CD14-positive monocyte (primary cell): ENCODE results near the gene SNX8. TPM values are rescaled to one million over a fixed set of nuclear protein-coding genes. Genes with fewer than 3 reads are reported as not detected.

Experiments used
- DNase-seq, 3 donors: peaks; one replicate each; pipeline ENCODE4 v3.0.0-alpha.2; 2011 to 2022
- H2AFZ ChIP-seq: 2 replicates; pipeline ENCODE4 v1.6.0; 2012; ENCODE audit warnings: mild to moderate bottlenecking, low read depth, low read length, inconsistent platforms; ENCODE audit not compliant: insufficient read depth, poor library complexity, severe bottlenecking
- H3K27ac ChIP-seq, 2 donors: 1 replicate in 1 of 2; 2 replicates in 1 of 2; pipeline ENCODE4 v1.5.1; 2012 to 2013; ENCODE audit warnings: low read length in 2 of 2, control low read depth in 1 of 2, inconsistent platforms in 1 of 2, low read depth in 1 of 2, mild to moderate bottlenecking in 1 of 2
- H3K27me3 ChIP-seq, 2 donors: one replicate each; pipeline versions ENCODE4 v1.6.0 to v1.6.1; 2011 to 2013; ENCODE audit warnings: low read length in 2 of 2; ENCODE audit not compliant: control insufficient read depth in 2 of 2, insufficient read depth in 2 of 2
- H3K36me3 ChIP-seq, 2 donors: replicated peaks in 1 of 2; 1 replicate in 1 of 2; 2 replicates in 1 of 2; pipeline versions ENCODE4 v1.5.1 to v1.6.1; 2012 to 2013; ENCODE audit warnings: low read length in 2 of 2, control low read depth in 1 of 2, inconsistent platforms in 1 of 2, mild to moderate bottlenecking in 1 of 2; ENCODE audit not compliant: insufficient read depth in 2 of 2, control insufficient read depth in 1 of 2
- H3K4me1 ChIP-seq, 2 donors: 1 replicate in 1 of 2; 2 replicates in 1 of 2; pipeline versions ENCODE4 v1.5.1 to v1.6.1; 2012 to 2013; ENCODE audit warnings: low read length in 2 of 2, control low read depth in 1 of 2, inconsistent platforms in 1 of 2, mild to moderate bottlenecking in 1 of 2, moderate library complexity in 1 of 2; ENCODE audit not compliant: insufficient read depth in 2 of 2, control insufficient read depth in 1 of 2
- H3K4me2 ChIP-seq: replicated peaks from 2 replicates; pipeline ENCODE3; 2012; ENCODE audit warnings: low read length, moderate library complexity, mild to moderate bottlenecking; ENCODE audit not compliant: poor library complexity, severe bottlenecking; ENCODE audit errors: extremely low read depth
- H3K4me3 ChIP-seq, 3 experiments: fragments of 200-600 bp in 1 of 3; sonication (generic) in 1 of 3; replicated peaks in 1 of 3; 1 replicate in 2 of 3; 2 replicates in 1 of 3; pipeline ENCODE4 v1.5.1; 2011 to 2013; ENCODE audit warnings: low read length in 3 of 3, mild to moderate bottlenecking in 3 of 3, control low read depth in 2 of 3, low read depth in 2 of 3, inconsistent platforms in 1 of 3, moderate library complexity in 1 of 3
- H3K79me2 ChIP-seq: 2 replicates; pipeline ENCODE4 v1.6.0; 2012; ENCODE audit warnings: mild to moderate bottlenecking, control low read depth, inconsistent platforms, low read length, moderate library complexity; ENCODE audit not compliant: insufficient read depth
- H3K9ac ChIP-seq: 2 replicates; pipeline ENCODE4 v1.6.0; 2017; ENCODE audit warnings: low read length, mild to moderate bottlenecking; ENCODE audit not compliant: insufficient read depth, poor library complexity, severe bottlenecking
- H3K9me3 ChIP-seq, 2 donors: replicated peaks in 1 of 2; 1 replicate in 1 of 2; 2 replicates in 1 of 2; pipeline versions ENCODE4 v1.5.1 to v1.6.1; 2012 to 2013; ENCODE audit warnings: low read length in 2 of 2, control low read depth in 1 of 2; ENCODE audit not compliant: control insufficient read depth in 1 of 2, insufficient read depth in 1 of 2
- H4K20me1 ChIP-seq: 2 replicates; pipeline ENCODE4 v1.6.0; 2012; ENCODE audit warnings: mild to moderate bottlenecking, low read length, control low read depth, moderate library complexity; ENCODE audit not compliant: insufficient read depth
- H3K27ac Mint-ChIP-seq, 7 donors: one replicate each; pipeline ENCODE4 v1.8.0; 2020; ENCODE audit warnings: mild to moderate bottlenecking in 7 of 7, mixed read lengths in 7 of 7, moderate library complexity in 6 of 7, inconsistent platforms in 2 of 7
- H3K27me3 Mint-ChIP-seq, 3 donors: one replicate each; pipeline ENCODE4 v1.8.0; 2021 to 2022; ENCODE audit warnings: low read depth in 3 of 3, mild to moderate bottlenecking in 3 of 3, mixed read lengths in 3 of 3, moderate library complexity in 3 of 3, inconsistent platforms in 1 of 3
- H3K36me3 Mint-ChIP-seq, 2 donors: one replicate each; pipeline ENCODE4 v1.8.0; 2020; ENCODE audit warnings: mixed read lengths in 2 of 2, inconsistent platforms in 1 of 2, mild to moderate bottlenecking in 1 of 2
- H3K4me1 Mint-ChIP-seq: one replicate; pipeline ENCODE4 v1.8.0; 2020; ENCODE audit warnings: mild to moderate bottlenecking, mixed read lengths
- H3K4me3 Mint-ChIP-seq, 2 donors: one replicate each; pipeline ENCODE4 v1.8.0; 2020; ENCODE audit warnings: mild to moderate bottlenecking in 2 of 2, mixed read lengths in 2 of 2, moderate library complexity in 1 of 2
- H3K9me3 Mint-ChIP-seq, 7 donors: one replicate each; pipeline ENCODE4 v1.8.0; 2020 to 2022; ENCODE audit warnings: mixed read lengths in 7 of 7, mild to moderate bottlenecking in 6 of 7, moderate library complexity in 6 of 7, inconsistent platforms in 2 of 7
- WGBS: methylation state at CpG from one replicate; pipeline ENCODE4 v1.1.5; 2013; ENCODE audit warnings: missing lambda C conversion rate; ENCODE audit not compliant: insufficient coverage; 5-methylcytosine and 5-hydroxymethylcytosine counted together
- intact Hi-C, 2 donors: fragments of 100-400 bp; cut with micrococcal nuclease; formaldehyde crosslinking; loops; one replicate each; pipeline versions ENCODE4 v1.15.0 to v1.15.1; 2023
- polyA plus RNA-seq, 3 donors: library from polyadenylated mRNA; depleted of rRNA in 1 of 3; unstranded in 2 of 3; stranded (reverse) in 1 of 3; fragments of 300-500 nt in 2 of 3; fragments of >200 nt in 1 of 3; fragmentation: Illumina TruSeq in 2 of 3; gene quantifications; 1 replicate in 2 of 3; 2 replicates in 1 of 3; pipeline ENCODE4 v1.2.3, GENCODE V29; 2012 to 2021
- TF ChIP-seq, protein P1 (sequence below): fragments of 200-600 bp; IDR thresholded peaks from one replicate; pipeline ENCODE4 v1.8.0; 2022; ENCODE audit warnings: antibody characterized with exemption, mild to moderate bottlenecking

Gene SNX8
- polyA plus RNA-seq, 3 donors: 15.4 to 43.7 (median 41.9) TPM

DNA sequence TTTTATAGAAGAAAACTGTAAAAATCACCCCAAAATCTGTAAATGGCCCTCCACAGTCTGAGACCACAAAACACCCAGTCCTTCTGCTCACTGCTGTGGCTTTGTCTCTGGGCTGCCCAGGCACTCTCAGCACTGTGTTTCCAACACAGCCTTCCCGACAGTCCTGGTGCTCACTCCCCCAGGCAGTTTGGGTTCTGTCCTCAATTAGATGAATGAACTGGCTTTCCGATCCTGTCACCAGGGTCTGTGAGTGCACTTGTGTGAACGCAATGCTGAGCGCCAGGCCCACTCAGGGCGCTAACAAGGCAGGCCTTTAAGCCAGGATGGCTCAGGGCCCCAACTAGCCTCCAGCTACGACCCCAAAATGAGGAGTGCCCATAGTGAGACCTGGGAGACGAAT, 84.8 kb downstream of the SNX8 start:
- H3K27me3 Mint-ChIP-seq: no peaks in the 10 kb centered on the region
- H3K36me3 ChIP-seq: peaks cover 49 to 64% of the 10 kb centered on the region in 2 donors
- no peaks in the 10 kb centered on the region for H3K9me3 ChIP-seq
- H3K36me3 Mint-ChIP-seq: peaks cover 52 to 61% of the 10 kb centered on the region in 2 donors
- peaks cover 29% of the 10 kb centered on the region for H3K4me1 Mint-ChIP-seq
- no peak for DNase-seq
- no peak overlapping the region for H3K27ac ChIP-seq
- peaks cover 23% of the 10 kb centered on the region for H4K20me1 ChIP-seq
- H3K4me1 ChIP-seq: peaks cover 13 to 24% of the 10 kb centered on the region in 2 donors
- peak overlapping the region in 1 of 7 donors; percentile 67 for H3K27ac Mint-ChIP-seq
- no peak overlapping the region for H3K4me3 Mint-ChIP-seq
- peaks cover 45% of the 10 kb centered on the region for H3K79me2 ChIP-seq
- WGBS: 97% methylated on average over 6 of the region's 7 CpGs
- no peaks in the 10 kb centered on the region for H3K27me3 ChIP-seq
- TF ChIP-seq, protein P1, sequence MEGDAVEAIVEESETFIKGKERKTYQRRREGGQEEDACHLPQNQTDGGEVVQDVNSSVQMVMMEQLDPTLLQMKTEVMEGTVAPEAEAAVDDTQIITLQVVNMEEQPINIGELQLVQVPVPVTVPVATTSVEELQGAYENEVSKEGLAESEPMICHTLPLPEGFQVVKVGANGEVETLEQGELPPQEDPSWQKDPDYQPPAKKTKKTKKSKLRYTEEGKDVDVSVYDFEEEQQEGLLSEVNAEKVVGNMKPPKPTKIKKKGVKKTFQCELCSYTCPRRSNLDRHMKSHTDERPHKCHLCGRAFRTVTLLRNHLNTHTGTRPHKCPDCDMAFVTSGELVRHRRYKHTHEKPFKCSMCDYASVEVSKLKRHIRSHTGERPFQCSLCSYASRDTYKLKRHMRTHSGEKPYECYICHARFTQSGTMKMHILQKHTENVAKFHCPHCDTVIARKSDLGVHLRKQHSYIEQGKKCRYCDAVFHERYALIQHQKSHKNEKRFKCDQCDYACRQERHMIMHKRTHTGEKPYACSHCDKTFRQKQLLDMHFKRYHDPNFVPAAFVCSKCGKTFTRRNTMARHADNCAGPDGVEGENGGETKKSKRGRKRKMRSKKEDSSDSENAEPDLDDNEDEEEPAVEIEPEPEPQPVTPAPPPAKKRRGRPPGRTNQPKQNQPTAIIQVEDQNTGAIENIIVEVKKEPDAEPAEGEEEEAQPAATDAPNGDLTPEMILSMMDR: no peak
- H3K4me2 ChIP-seq: no peak overlapping the region
- H2AFZ ChIP-seq: no peak overlapping the region
- intact Hi-C loops: no loop called here
- H3K9ac ChIP-seq: no peak overlapping the region
- H3K4me3 ChIP-seq: no peak overlapping the region
- H3K9me3 Mint-ChIP-seq: peaks cover 0 to 2% (median 0%) of the 10 kb centered on the region in 7 donors

DNA sequence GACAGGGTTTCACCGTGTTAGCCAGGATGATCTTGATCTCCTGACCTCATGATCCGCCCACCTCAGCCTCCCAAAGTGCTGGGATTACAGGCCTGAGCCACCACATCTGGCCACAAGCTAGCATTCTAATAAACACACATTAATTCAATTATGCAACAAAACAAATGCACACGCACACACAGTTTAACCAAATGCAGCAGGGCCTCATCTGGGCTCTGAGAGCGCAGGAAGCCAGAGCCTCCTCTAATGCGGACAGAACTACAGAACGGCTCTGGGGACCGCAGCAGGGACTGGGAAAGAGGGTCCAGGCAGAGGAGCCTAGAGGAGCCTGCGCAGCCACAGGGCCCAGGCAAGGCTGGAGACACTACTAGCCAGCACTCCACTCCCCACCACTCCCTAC, 85.3 kb downstream of the SNX8 start:
- Histone ChIP-seq H3K4me3 (no peak overlapping the region), H3K4me2 (no peak overlapping the region), H2AFZ (no peak overlapping the region), H3K27ac (no peak overlapping the region), H3K27me3 (no peaks in the 10 kb centered on the region), H3K9me3 (no peaks in the 10 kb centered on the region), H3K9ac (no peak overlapping the region), H3K4me1 (peaks cover 13 to 24% of the 10 kb centered on the region in 2 donors), H3K79me2 (peaks cover 45% of the 10 kb centered on the region), H4K20me1 (peaks cover 23% of the 10 kb centered on the region), H3K36me3 (peaks cover 50 to 64% of the 10 kb centered on the region in 2 donors)
- H3K27me3 Mint-ChIP-seq: no peaks in the 10 kb centered on the region
- H3K36me3 Mint-ChIP-seq: peaks cover 54 to 63% of the 10 kb centered on the region in 2 donors
- no peak overlapping the region for H3K4me3 Mint-ChIP-seq
- TF ChIP-seq, protein P1: no peak
- WGBS: 100% methylated on average over 6 of the region's 8 CpGs
- H3K27ac Mint-ChIP-seq: peak overlapping the region in 1 of 7 donors; percentile 24
- no peak for DNase-seq
- intact Hi-C loops: no loop called here
- H3K9me3 Mint-ChIP-seq: peaks cover 0 to 2% (median 0%) of the 10 kb centered on the region in 7 donors
- H3K4me1 Mint-ChIP-seq: peaks cover 29% of the 10 kb centered on the region
